C4-2B (cell line): ENCODE measurements around the gene RASD2.

ENCODE experiments used
- CTCF ChIP-seq: fragments of 450-650 bp; conservative IDR thresholded peaks from 2 replicates; pipeline ENCODE4 v1.5.1; 2017; ENCODE audit warnings: mild to moderate bottlenecking
- ZFX ChIP-seq: fragments of 450-650 bp; IDR thresholded peaks from 2 replicates; pipeline ENCODE4 v1.6.1; 2017

- no peak for TF ChIP-seq CTCF
- TF ChIP-seq ZFX: no peak
These were observed 6.5 kb upstream of the RASD2 start for GRCh38 chr22:35534091-35534490.
